Neural cell (in vitro differentiated cells): ENCODE measurements around the gene NQO1. TPM values are rescaled to one million over a fixed set of nuclear protein-coding genes. Genes with fewer than 3 reads are reported as not detected.

Source experiments
- H2AFZ ChIP-seq: fragments of 200-600, 300-800 bp; sonication (generic), shearing (Covaris generic); 2 replicates; pipeline ENCODE4 v1.6.0; 2014; ENCODE audit warnings: low read depth, mild to moderate bottlenecking, antibody characterized with exemption, low read length, moderate library complexity
- H3F3A ChIP-seq: fragments of 200-600 bp; shearing (Covaris generic); 2 replicates; pipeline ENCODE4 v1.6.1; 2016; ENCODE audit warnings: mild to moderate bottlenecking, moderate library complexity, mixed read lengths, antibody characterized with exemption, low read length; ENCODE audit not compliant: insufficient read depth, poor library complexity, severe bottlenecking
- H3K27ac ChIP-seq: fragments of 200-600, 300-800 bp; sonication (generic), shearing (Covaris generic); 2 replicates; pipeline ENCODE4 v1.5.1; 2014; ENCODE audit warnings: mild to moderate bottlenecking, low read length, moderate library complexity
- H3K27me3 ChIP-seq: fragments of 300-800, 200-600 bp; sonication (generic), shearing (Covaris generic); 2 replicates; pipeline ENCODE4 v1.6.0; 2014; ENCODE audit warnings: mild to moderate bottlenecking, low read depth, low read length, moderate library complexity; ENCODE audit not compliant: insufficient read depth
- H3K36me3 ChIP-seq: fragments of 300-800, 200-600 bp; sonication (generic), shearing (Covaris generic); 2 replicates; pipeline ENCODE4 v1.5.1; 2014; ENCODE audit warnings: mild to moderate bottlenecking, antibody characterized with exemption, low read length, moderate library complexity; ENCODE audit not compliant: insufficient read depth
- H3K4me2 ChIP-seq: fragments of 300-800, 200-600 bp; sonication (generic), shearing (Covaris generic); 2 replicates; pipeline ENCODE4 v1.6.0; 2014; ENCODE audit warnings: mild to moderate bottlenecking, low read length
- H3K4me3 ChIP-seq: fragments of 300-800, 200-600 bp; sonication (generic), shearing (Covaris generic); 2 replicates; pipeline ENCODE4 v1.5.1; 2014; ENCODE audit warnings: mild to moderate bottlenecking, low read length, moderate library complexity
- H3K79me2 ChIP-seq: fragments of 200-600 bp; shearing (Covaris generic); replicated peaks from 2 replicates; pipeline ENCODE4 v1.6.0; 2014; ENCODE audit warnings: mild to moderate bottlenecking, low read length, moderate library complexity; ENCODE audit not compliant: insufficient read depth
- H3K9ac ChIP-seq: fragments of 300-800, 200-600 bp; sonication (generic), shearing (Covaris generic); 2 replicates; pipeline ENCODE4 v1.6.1; 2016; ENCODE audit warnings: mild to moderate bottlenecking, low read length, mixed read lengths
- H3K9me2 ChIP-seq: fragments of 200-600 bp; shearing (Covaris generic); 2 replicates; pipeline ENCODE4 v1.6.1; 2016; ENCODE audit warnings: mild to moderate bottlenecking, low read length, mixed read lengths; ENCODE audit not compliant: insufficient read depth
- H3K9me3 ChIP-seq: fragments of 200-600, 300-800 bp; sonication (generic), shearing (Covaris generic); 2 replicates; pipeline ENCODE4 v1.6.1; 2016; ENCODE audit warnings: mild to moderate bottlenecking, mixed run types, low read length, moderate library complexity, mixed read lengths
- H4K20me1 ChIP-seq: fragments of 200-600 bp; shearing (Covaris generic); 2 replicates; pipeline ENCODE4 v1.6.1; 2016; ENCODE audit warnings: mild to moderate bottlenecking, mixed run types; ENCODE audit not compliant: insufficient read depth
- EP300 ChIP-seq: fragments of 450-650 bp; conservative IDR thresholded peaks from 2 replicates; pipeline ENCODE4 v1.6.1; 2014; ENCODE audit warnings: antibody characterized with exemption, mild to moderate bottlenecking, moderate library complexity; ENCODE audit not compliant: poor library complexity, severe bottlenecking
- EZH2 ChIP-seq: fragments of 200-600, 300-800 bp; shearing (Covaris generic), sonication (generic); IDR thresholded peaks from 2 replicates; pipeline ENCODE4 v1.6.1; 2014; ENCODE audit warnings: antibody characterized with exemption, low read length, borderline replicate concordance, mild to moderate bottlenecking; ENCODE audit not compliant: insufficient read depth, poor library complexity, severe bottlenecking
- MXI1 ChIP-seq: fragments of 450-650 bp; conservative IDR thresholded peaks from 2 replicates; pipeline ENCODE4 v1.6.1; 2014; ENCODE audit warnings: antibody characterized with exemption, mild to moderate bottlenecking; ENCODE audit not compliant: poor library complexity, severe bottlenecking
- POLR2AphosphoS5 ChIP-seq: IDR thresholded peaks from 2 replicates; pipeline ENCODE4 v1.6.1; 2012
- RAD21 ChIP-seq: fragments of 450-650 bp; conservative IDR thresholded peaks from 2 replicates; pipeline ENCODE4 v1.6.1; 2014; ENCODE audit warnings: antibody characterized with exemption, mild to moderate bottlenecking, moderate library complexity
- SMC3 ChIP-seq: fragments of 450-650 bp; conservative IDR thresholded peaks from 2 replicates; pipeline ENCODE4 v1.6.1; 2014; ENCODE audit warnings: antibody characterized with exemption, mild to moderate bottlenecking, moderate library complexity; ENCODE audit not compliant: poor library complexity
- TAF1 ChIP-seq: IDR thresholded peaks from 2 replicates; pipeline ENCODE4 v1.6.1; 2012; ENCODE audit warnings: low read depth
- polyA plus RNA-seq: library from polyadenylated mRNA; depleted of rRNA; stranded (reverse); fragments of >200 nt; gene quantifications from 2 replicates; pipeline ENCODE4 v1.2.3, GENCODE V29; 2014
- TF ChIP-seq, protein P1 (sequence below): fragments of 450-650 bp; IDR thresholded peaks from 2 replicates; pipeline ENCODE4 v1.5.1; 2014; ENCODE audit warnings: antibody characterized with exemption, mild to moderate bottlenecking, moderate library complexity; ENCODE audit not compliant: poor library complexity, severe bottlenecking
- TF ChIP-seq, protein P2 (sequence below): IDR thresholded peaks from 2 replicates; pipeline ENCODE4 v1.6.1; 2012; ENCODE audit warnings: borderline replicate concordance

The NQO1 gene
- polyA plus RNA-seq, 1 donor from 2014 or later, result 5.1 TPM

GRCh38 chr16:69756705-69757104, 30.3 kb upstream of the NQO1 start:
- no peaks in the 10 kb centered on the region for H3K27me3 ChIP-seq
- no peaks in the 10 kb centered on the region for H3K9me2 ChIP-seq
- peaks cover 15% of the 10 kb centered on the region for H3K79me2 ChIP-seq
- H3K9me3 ChIP-seq, result no peaks in the 10 kb centered on the region
- no peak overlapping the region for H3K9ac ChIP-seq
- no peaks in the 10 kb centered on the region for H3F3A ChIP-seq
- no peak overlapping the region for H3K27ac ChIP-seq
- no peak overlapping the region for H3K4me2 ChIP-seq
- no peak overlapping the region for H2AFZ ChIP-seq
- H4K20me1 ChIP-seq, result no peaks in the 10 kb centered on the region
- no peaks in the 10 kb centered on the region for H3K36me3 ChIP-seq
- TF ChIP-seq SMC3, result no peak
- TF ChIP-seq POLR2AphosphoS5, result no peak
- no peak for TF ChIP-seq TAF1
- TF ChIP-seq, protein P1, sequence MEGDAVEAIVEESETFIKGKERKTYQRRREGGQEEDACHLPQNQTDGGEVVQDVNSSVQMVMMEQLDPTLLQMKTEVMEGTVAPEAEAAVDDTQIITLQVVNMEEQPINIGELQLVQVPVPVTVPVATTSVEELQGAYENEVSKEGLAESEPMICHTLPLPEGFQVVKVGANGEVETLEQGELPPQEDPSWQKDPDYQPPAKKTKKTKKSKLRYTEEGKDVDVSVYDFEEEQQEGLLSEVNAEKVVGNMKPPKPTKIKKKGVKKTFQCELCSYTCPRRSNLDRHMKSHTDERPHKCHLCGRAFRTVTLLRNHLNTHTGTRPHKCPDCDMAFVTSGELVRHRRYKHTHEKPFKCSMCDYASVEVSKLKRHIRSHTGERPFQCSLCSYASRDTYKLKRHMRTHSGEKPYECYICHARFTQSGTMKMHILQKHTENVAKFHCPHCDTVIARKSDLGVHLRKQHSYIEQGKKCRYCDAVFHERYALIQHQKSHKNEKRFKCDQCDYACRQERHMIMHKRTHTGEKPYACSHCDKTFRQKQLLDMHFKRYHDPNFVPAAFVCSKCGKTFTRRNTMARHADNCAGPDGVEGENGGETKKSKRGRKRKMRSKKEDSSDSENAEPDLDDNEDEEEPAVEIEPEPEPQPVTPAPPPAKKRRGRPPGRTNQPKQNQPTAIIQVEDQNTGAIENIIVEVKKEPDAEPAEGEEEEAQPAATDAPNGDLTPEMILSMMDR, result no peak
- no peak for TF ChIP-seq EP300
- TF ChIP-seq EZH2, result no peak
- TF ChIP-seq, protein P2, sequence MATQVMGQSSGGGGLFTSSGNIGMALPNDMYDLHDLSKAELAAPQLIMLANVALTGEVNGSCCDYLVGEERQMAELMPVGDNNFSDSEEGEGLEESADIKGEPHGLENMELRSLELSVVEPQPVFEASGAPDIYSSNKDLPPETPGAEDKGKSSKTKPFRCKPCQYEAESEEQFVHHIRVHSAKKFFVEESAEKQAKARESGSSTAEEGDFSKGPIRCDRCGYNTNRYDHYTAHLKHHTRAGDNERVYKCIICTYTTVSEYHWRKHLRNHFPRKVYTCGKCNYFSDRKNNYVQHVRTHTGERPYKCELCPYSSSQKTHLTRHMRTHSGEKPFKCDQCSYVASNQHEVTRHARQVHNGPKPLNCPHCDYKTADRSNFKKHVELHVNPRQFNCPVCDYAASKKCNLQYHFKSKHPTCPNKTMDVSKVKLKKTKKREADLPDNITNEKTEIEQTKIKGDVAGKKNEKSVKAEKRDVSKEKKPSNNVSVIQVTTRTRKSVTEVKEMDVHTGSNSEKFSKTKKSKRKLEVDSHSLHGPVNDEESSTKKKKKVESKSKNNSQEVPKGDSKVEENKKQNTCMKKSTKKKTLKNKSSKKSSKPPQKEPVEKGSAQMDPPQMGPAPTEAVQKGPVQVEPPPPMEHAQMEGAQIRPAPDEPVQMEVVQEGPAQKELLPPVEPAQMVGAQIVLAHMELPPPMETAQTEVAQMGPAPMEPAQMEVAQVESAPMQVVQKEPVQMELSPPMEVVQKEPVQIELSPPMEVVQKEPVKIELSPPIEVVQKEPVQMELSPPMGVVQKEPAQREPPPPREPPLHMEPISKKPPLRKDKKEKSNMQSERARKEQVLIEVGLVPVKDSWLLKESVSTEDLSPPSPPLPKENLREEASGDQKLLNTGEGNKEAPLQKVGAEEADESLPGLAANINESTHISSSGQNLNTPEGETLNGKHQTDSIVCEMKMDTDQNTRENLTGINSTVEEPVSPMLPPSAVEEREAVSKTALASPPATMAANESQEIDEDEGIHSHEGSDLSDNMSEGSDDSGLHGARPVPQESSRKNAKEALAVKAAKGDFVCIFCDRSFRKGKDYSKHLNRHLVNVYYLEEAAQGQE, result no peak
- TF ChIP-seq RAD21, result no peak
- TF ChIP-seq MXI1, result no peak
- no peak overlapping the region for H3K4me3 ChIP-seq

DNA sequence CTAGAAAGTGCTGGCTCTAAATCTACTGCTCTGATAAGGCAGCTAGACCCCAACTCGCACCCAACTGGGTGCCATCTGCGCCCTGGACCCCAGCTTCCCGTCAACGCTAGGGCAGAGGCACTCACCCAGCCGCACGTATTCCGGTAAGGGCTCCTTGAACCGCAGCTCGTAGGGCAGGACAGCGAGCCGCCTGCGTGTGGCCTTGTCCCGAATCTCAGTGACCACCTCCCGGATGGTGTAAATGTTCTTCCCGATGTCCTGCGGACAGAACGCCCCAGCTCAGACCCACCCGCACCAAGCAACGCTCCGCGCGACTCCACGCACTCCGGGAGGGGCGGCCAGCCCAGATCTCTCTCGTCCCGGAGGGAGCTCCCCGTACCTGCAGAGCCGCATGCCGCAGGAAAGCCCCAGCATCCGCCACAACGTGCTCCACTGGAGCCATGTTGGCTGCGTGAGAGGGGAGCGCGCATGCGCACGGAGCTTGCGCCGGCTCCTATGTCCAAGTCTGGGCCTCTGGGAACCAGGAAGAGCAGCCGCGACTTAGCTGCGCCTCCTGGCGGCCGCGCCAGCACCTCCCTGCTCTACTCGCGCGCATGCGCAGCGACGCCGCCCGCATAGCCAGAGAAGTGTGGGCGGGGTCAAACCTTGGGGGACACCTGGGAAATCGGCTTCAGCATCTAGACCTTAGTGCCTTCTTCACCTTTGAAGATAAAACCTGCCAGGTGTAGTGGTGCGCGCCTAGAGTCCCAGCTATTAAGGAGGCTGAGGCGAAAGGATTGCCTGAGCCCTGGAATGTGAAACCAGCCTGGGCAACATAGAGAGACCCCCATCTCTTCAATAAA, 28.3 kb upstream of the NQO1 start, which contains the start of gene NOB1:
Gene NOB1, minus strand, starts transcription at position 458 of the 842 bp plus-strand sequence. Its CDS starts 16 bp downstream, at position 442.
- TF ChIP-seq MXI1 (peak; percentile 100), SMC3 (peak; percentile 99), RAD21 (peak; percentile 95), POLR2AphosphoS5 (peak; percentile 71), EZH2 (no peak), EP300 (no peak), TAF1 (peak; percentile 68)
- TF ChIP-seq, protein P2, result peak; percentile 37
- TF ChIP-seq, protein P1, result peak; percentile 100
- H3K4me3 ChIP-seq, result peak within 1 kb of the TSS; percentile 82
- no peaks in the 10 kb centered on the region for H4K20me1 ChIP-seq
- peak within 1 kb of the TSS; percentile 90 for H3K4me2 ChIP-seq
- H3K27ac ChIP-seq, result peak within 1 kb of the TSS; percentile 45
- no peaks in the 10 kb centered on the region for H3K36me3 ChIP-seq
- H3K9me2 ChIP-seq, result no peaks in the 10 kb centered on the region
- H3K9ac ChIP-seq, result peak within 1 kb of the TSS; percentile 65
- H3K79me2 ChIP-seq, result peaks cover 15% of the 10 kb centered on the region
- H3K9me3 ChIP-seq, result no peaks in the 10 kb centered on the region
- H2AFZ ChIP-seq, result peak within 1 kb of the TSS; percentile 45
- no peaks in the 10 kb centered on the region for H3K27me3 ChIP-seq
- no peaks in the 10 kb centered on the region for H3F3A ChIP-seq
